Neural progenitor cell (in vitro differentiated cells): Measurements from ENCODE around the gene KBTBD6. TPM values are rescaled to one million over a fixed set of nuclear protein-coding genes. Genes with fewer than 3 reads are reported as not detected.

Experiments used
- DNase-seq: peaks from one replicate; pipeline ENCODE4 v3.0.0-alpha.2; 2016; ENCODE audit warnings: low spot score
- H2AFZ ChIP-seq: fragments of 200-600 bp; sonication (generic); replicated peaks from 2 replicates; pipeline ENCODE4 v1.6.1; 2016; ENCODE audit warnings: antibody characterized with exemption
- H3F3A ChIP-seq: fragments of 200-600 bp; sonication (generic); 2 replicates; pipeline ENCODE4 v1.6.1; 2016; ENCODE audit warnings: antibody characterized with exemption, low read depth
- H3K27ac ChIP-seq: fragments of 200-600 bp; sonication (generic); 2 replicates; pipeline ENCODE4 v1.5.1; 2016; ENCODE audit warnings: mild to moderate bottlenecking
- H3K27me3 ChIP-seq: fragments of 200-600 bp; sonication (generic); 2 replicates; pipeline ENCODE4 v1.6.1; 2016; ENCODE audit warnings: mild to moderate bottlenecking, moderate library complexity
- H3K36me3 ChIP-seq: fragments of 200-600 bp; sonication (generic); 2 replicates; pipeline ENCODE4 v1.5.1; 2016
- H3K4me1 ChIP-seq: fragments of 200-600 bp; sonication (generic); 2 replicates; pipeline ENCODE4 v1.6.1; 2016; ENCODE audit warnings: mixed run types
- H3K4me2 ChIP-seq: fragments of 200-600 bp; sonication (generic); 2 replicates; pipeline ENCODE4 v1.6.1; 2016
- H3K4me3 ChIP-seq: fragments of 200-600 bp; sonication (generic); 2 replicates; pipeline ENCODE4 v1.5.1; 2016
- H3K79me2 ChIP-seq: fragments of 200-600 bp; sonication (generic); 2 replicates; pipeline ENCODE4 v1.6.1; 2016; ENCODE audit warnings: low read depth
- H3K9ac ChIP-seq: fragments of 200-600 bp; sonication (generic); 2 replicates; pipeline ENCODE4 v1.6.1; 2016
- H3K9me3 ChIP-seq: fragments of 200-600 bp; sonication (generic); 2 replicates; pipeline ENCODE4 v1.5.1; 2016; ENCODE audit warnings: low read depth
- H4K20me1 ChIP-seq: fragments of 200-600 bp; sonication (generic); 2 replicates; pipeline ENCODE4 v1.6.1; 2016; ENCODE audit warnings: low read depth
- H3K27ac Mint-ChIP-seq: 3 replicates; pipeline ENCODE4 v1.8.0; 2021; ENCODE audit warnings: mixed read lengths
- H3K27me3 Mint-ChIP-seq: 2 replicates; pipeline ENCODE4 v1.8.0; 2022; ENCODE audit warnings: low read depth, mild to moderate bottlenecking, inconsistent platforms, moderate library complexity, mixed read lengths; ENCODE audit not compliant: insufficient read depth
- H3K36me3 Mint-ChIP-seq: 3 replicates; pipeline ENCODE4 v1.8.0; 2021; ENCODE audit warnings: mixed read lengths
- H3K4me1 Mint-ChIP-seq: 3 replicates; pipeline ENCODE4 v1.8.0; 2021; ENCODE audit warnings: mixed read lengths
- H3K4me3 Mint-ChIP-seq: 3 replicates; pipeline ENCODE4 v1.8.0; 2021; ENCODE audit warnings: mild to moderate bottlenecking, moderate library complexity, mixed read lengths
- H3K9me3 Mint-ChIP-seq: 3 replicates; pipeline ENCODE4 v1.8.0; 2020; ENCODE audit warnings: mixed read lengths
- EZH2 ChIP-seq: fragments of 200-600 bp; sonication (generic); IDR thresholded peaks from 2 replicates; pipeline ENCODE4 v1.6.1; 2017; ENCODE audit warnings: antibody characterized with exemption, mild to moderate bottlenecking, moderate library complexity
- EZH2phosphoT487 ChIP-seq: fragments of 200-600 bp; sonication (generic); IDR thresholded peaks from 2 replicates; pipeline ENCODE4 v1.6.1; 2017; ENCODE audit warnings: antibody characterized with exemption
- total RNA-seq: library from RNA; depleted of rRNA; stranded (reverse); fragments of >200 nt; gene quantifications from 2 replicates; pipeline ENCODE4 v1.2.3, GENCODE V29; 2015; ENCODE audit warnings: low replicate concordance
- TF ChIP-seq, protein P1 (sequence below): fragments of 200-600 bp; sonication (generic); IDR thresholded peaks from 2 replicates; pipeline ENCODE4 v1.5.1; 2017; ENCODE audit warnings: antibody characterized with exemption, mild to moderate bottlenecking

KBTBD6 gene
- total RNA-seq, 1 donor from 2014 or later, result 14.4 TPM

DNA sequence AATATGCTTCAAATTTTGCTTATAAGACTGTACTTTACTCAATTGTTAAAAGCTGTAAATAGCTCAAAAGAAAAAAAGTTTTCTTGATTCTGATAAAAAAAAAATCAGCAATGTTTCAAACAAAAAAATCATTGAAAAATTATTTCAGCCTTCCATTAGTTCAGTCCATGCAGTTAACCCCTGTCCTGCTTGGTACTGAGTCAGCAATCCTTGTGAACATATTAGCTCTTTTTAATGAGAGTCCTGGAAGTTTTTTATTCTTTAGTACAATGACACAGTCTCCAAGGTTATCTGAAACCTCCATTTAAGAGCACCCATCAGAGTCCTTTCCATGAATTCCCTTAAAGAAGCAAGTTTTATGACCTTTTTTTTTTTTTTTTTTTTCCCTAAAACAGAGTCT is 21.4 kb upstream of the KBTBD6 start:
- H3K4me2 ChIP-seq, result no peak overlapping the region
- Mint-ChIP-seq H3K4me1 (no peaks in the 10 kb centered on the region), H3K27ac (no peak overlapping the region), H3K9me3 (peaks cover 32% of the 10 kb centered on the region), H3K4me3 (no peak overlapping the region), H3K27me3 (no peaks in the 10 kb centered on the region), H3K36me3 (peaks cover 26% of the 10 kb centered on the region)
- no peaks in the 10 kb centered on the region for H3K27me3 ChIP-seq
- H3K27ac ChIP-seq, result no peak overlapping the region
- no peak overlapping the region for H3K9ac ChIP-seq
- H3K9me3 ChIP-seq, result peaks cover 13% of the 10 kb centered on the region
- H2AFZ ChIP-seq, result no peak overlapping the region
- H4K20me1 ChIP-seq, result no peaks in the 10 kb centered on the region
- H3F3A ChIP-seq, result no peaks in the 10 kb centered on the region
- no peak for DNase-seq
- peaks cover 4% of the 10 kb centered on the region for H3K36me3 ChIP-seq
- no peaks in the 10 kb centered on the region for H3K4me1 ChIP-seq
- H3K79me2 ChIP-seq, result no peaks in the 10 kb centered on the region
- H3K4me3 ChIP-seq, result no peak overlapping the region
- TF ChIP-seq EZH2phosphoT487 (no peak), EZH2 (no peak)
- TF ChIP-seq, protein P1, sequence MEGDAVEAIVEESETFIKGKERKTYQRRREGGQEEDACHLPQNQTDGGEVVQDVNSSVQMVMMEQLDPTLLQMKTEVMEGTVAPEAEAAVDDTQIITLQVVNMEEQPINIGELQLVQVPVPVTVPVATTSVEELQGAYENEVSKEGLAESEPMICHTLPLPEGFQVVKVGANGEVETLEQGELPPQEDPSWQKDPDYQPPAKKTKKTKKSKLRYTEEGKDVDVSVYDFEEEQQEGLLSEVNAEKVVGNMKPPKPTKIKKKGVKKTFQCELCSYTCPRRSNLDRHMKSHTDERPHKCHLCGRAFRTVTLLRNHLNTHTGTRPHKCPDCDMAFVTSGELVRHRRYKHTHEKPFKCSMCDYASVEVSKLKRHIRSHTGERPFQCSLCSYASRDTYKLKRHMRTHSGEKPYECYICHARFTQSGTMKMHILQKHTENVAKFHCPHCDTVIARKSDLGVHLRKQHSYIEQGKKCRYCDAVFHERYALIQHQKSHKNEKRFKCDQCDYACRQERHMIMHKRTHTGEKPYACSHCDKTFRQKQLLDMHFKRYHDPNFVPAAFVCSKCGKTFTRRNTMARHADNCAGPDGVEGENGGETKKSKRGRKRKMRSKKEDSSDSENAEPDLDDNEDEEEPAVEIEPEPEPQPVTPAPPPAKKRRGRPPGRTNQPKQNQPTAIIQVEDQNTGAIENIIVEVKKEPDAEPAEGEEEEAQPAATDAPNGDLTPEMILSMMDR, result no peak

DNA sequence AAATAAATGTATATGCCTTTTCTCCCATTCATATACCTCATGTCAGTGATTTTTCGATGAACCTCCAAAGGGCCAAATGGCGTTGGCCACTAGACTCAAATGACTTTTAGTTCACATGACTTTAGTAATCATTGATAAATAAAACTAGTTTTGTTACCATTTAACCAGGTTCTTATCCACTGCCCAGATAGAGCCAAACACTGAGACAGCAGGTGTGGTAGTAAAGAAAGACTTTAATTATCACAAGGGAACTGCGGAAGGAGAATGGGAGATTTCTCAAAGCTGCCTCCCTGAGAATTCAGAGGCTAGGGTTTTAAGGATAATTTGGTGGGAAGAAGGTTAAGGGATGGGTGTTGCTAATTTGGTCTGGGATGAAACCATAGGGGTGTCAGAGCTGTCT is 19.4 kb upstream of the KBTBD6 start:
- TF ChIP-seq, protein P1, result no peak
- TF ChIP-seq EZH2 (no peak), EZH2phosphoT487 (no peak)

DNA sequence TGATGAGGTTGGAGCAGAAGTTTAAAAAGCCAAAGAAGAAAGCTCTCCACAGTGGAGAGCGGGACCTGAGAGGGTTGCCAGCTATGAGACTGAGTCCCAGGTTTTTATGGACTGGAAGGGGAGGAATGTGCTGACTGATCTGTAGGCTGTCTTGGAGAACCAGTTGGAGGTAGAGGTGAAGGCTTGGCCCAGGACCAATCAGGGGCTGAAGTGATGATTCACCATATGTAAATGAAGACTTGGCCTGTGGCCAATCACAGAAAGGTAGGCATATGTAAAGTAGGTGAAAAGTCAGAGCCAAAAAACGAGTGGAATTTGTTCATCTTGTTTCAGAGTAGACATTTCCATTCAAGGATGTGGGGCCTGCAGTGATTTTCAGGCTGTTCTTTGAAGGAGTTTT is 17.5 kb upstream of the KBTBD6 start:
- no peak overlapping the region for H2AFZ ChIP-seq
- Mint-ChIP-seq H3K27me3 (peaks cover 5% of the 10 kb centered on the region), H3K36me3 (peaks cover 43% of the 10 kb centered on the region)

More for the DNA sequence above, 19.4 kb upstream of the KBTBD6 start:
- Histone ChIP-seq H3K79me2 (no peaks in the 10 kb centered on the region), H3K9ac (no peak overlapping the region), H3K9me3 (peaks cover 29% of the 10 kb centered on the region), H3K4me1 (no peaks in the 10 kb centered on the region), H3K4me2 (no peak overlapping the region), H3K27ac (no peak overlapping the region), H3K4me3 (no peak overlapping the region), H3K36me3 (peaks cover 20% of the 10 kb centered on the region), H4K20me1 (no peaks in the 10 kb centered on the region), H3K27me3 (no peaks in the 10 kb centered on the region), H2AFZ (no peak overlapping the region), H3F3A (no peaks in the 10 kb centered on the region)
- Mint-ChIP-seq H3K4me3 (no peak overlapping the region), H3K27ac (no peak overlapping the region), H3K36me3 (peaks cover 40% of the 10 kb centered on the region), H3K27me3 (peaks cover 5% of the 10 kb centered on the region), H3K9me3 (peaks cover 50% of the 10 kb centered on the region), H3K4me1 (no peaks in the 10 kb centered on the region)
- no peak for DNase-seq

More for the DNA sequence above, 17.5 kb upstream of the KBTBD6 start:
- H3K9ac ChIP-seq, result no peak overlapping the region
- no peaks in the 10 kb centered on the region for H4K20me1 ChIP-seq
- TF ChIP-seq EZH2, result no peak
- TF ChIP-seq, protein P1, result no peak
- TF ChIP-seq EZH2phosphoT487, result no peak
- peaks cover 29% of the 10 kb centered on the region for H3K9me3 ChIP-seq
- no peak for DNase-seq
- H3F3A ChIP-seq, result no peaks in the 10 kb centered on the region
- Mint-ChIP-seq H3K4me3 (no peak overlapping the region), H3K27ac (no peak overlapping the region), H3K9me3 (peaks cover 53% of the 10 kb centered on the region), H3K4me1 (no peaks in the 10 kb centered on the region)
- H3K4me3 ChIP-seq, result no peak overlapping the region
- peaks cover 20% of the 10 kb centered on the region for H3K36me3 ChIP-seq
- H3K27ac ChIP-seq, result no peak overlapping the region
- no peaks in the 10 kb centered on the region for H3K4me1 ChIP-seq
- no peaks in the 10 kb centered on the region for H3K27me3 ChIP-seq
- H3K79me2 ChIP-seq, result no peaks in the 10 kb centered on the region
- no peak overlapping the region for H3K4me2 ChIP-seq
